GM23248 (cell line): ENCODE data around the gene WDR27. TPM values are rescaled to one million over a fixed set of nuclear protein-coding genes. Genes with fewer than 3 reads are reported as not detected.

Experiments
- DNase-seq: peaks from one replicate; pipeline ENCODE4 v3.0.0-alpha.2; 2015
- H2AFZ ChIP-seq: fragments of 200-600 bp; sonication (generic); 2 replicates; pipeline ENCODE4 v1.6.1; 2016; ENCODE audit warnings: antibody characterized with exemption
- H3F3A ChIP-seq: fragments of 200-600 bp; sonication (generic); 2 replicates; pipeline ENCODE4 v1.6.1; 2016; ENCODE audit warnings: mild to moderate bottlenecking, antibody characterized with exemption, mixed run types; ENCODE audit not compliant: insufficient read depth
- H3K27ac ChIP-seq: fragments of 200-600 bp; sonication (generic); 2 replicates; pipeline ENCODE4 v1.5.1; 2016; ENCODE audit warnings: mild to moderate bottlenecking
- H3K27me3 ChIP-seq: fragments of 200-600 bp; sonication (generic); replicated peaks from 2 replicates; pipeline ENCODE4 v1.6.1; 2016; ENCODE audit warnings: mild to moderate bottlenecking; ENCODE audit not compliant: insufficient read depth
- H3K36me3 ChIP-seq: fragments of 200-600 bp; sonication (generic); 2 replicates; pipeline ENCODE4 v1.6.1; 2016; ENCODE audit warnings: low read depth, mild to moderate bottlenecking
- H3K4me1 ChIP-seq: fragments of 200-600 bp; sonication (generic); 2 replicates; pipeline ENCODE4 v1.6.1; 2016; ENCODE audit warnings: mild to moderate bottlenecking; ENCODE audit not compliant: insufficient read depth
- H3K4me2 ChIP-seq: fragments of 200-600 bp; sonication (generic); one replicate; pipeline ENCODE4 v1.6.1; 2016; ENCODE audit warnings: mild to moderate bottlenecking; ENCODE audit not compliant: unreplicated experiment
- H3K4me3 ChIP-seq: fragments of 200-600 bp; sonication (generic); 2 replicates; pipeline ENCODE4 v1.5.1; 2016; ENCODE audit warnings: mild to moderate bottlenecking
- H3K79me2 ChIP-seq: fragments of 200-600 bp; sonication (generic); 2 replicates; pipeline ENCODE4 v1.6.1; 2016; ENCODE audit warnings: mild to moderate bottlenecking; ENCODE audit not compliant: insufficient read depth
- H3K9ac ChIP-seq: fragments of 200-600 bp; sonication (generic); 2 replicates; pipeline ENCODE4 v1.6.1; 2016; ENCODE audit warnings: mild to moderate bottlenecking
- H3K9me2 ChIP-seq: fragments of 200-600 bp; sonication (generic); 2 replicates; pipeline ENCODE4 v1.6.1; 2016; ENCODE audit warnings: mixed run types, mild to moderate bottlenecking, moderate library complexity; ENCODE audit not compliant: insufficient read depth
- H3K9me3 ChIP-seq: fragments of 200-600 bp; sonication (generic); one replicate; pipeline ENCODE4 v1.6.1; 2017; ENCODE audit warnings: low read depth
- H4K20me1 ChIP-seq: fragments of 200-600 bp; sonication (generic); 2 replicates; pipeline ENCODE4 v1.6.0; 2016; ENCODE audit not compliant: insufficient read depth
- EZH2 ChIP-seq: fragments of 200-600 bp; sonication (generic); IDR thresholded peaks from 2 replicates; pipeline ENCODE4 v1.6.1; 2018; ENCODE audit warnings: antibody characterized with exemption, mild to moderate bottlenecking; ENCODE audit not compliant: insufficient read depth, poor library complexity, severe bottlenecking
- EZH2phosphoT487 ChIP-seq: fragments of 200-600 bp; sonication (generic); IDR thresholded peaks from 2 replicates; pipeline ENCODE4 v1.6.1; 2018; ENCODE audit warnings: antibody characterized with exemption, moderate library complexity, mild to moderate bottlenecking, low read depth; ENCODE audit not compliant: insufficient read depth
- WGBS, 2 experiments: methylation state at CpG; one replicate each; pipeline ENCODE4 v1.1.6; 2015 to 2017; ENCODE audit warnings: low lambda C conversion rate in 2 of 2, low coverage in 1 of 2; ENCODE audit errors: missing lambda C conversion rate in 2 of 2; 5-methylcytosine and 5-hydroxymethylcytosine counted together
- in situ Hi-C: fragments of 300-500 bp; cut with MboI; formaldehyde crosslinking; loops from 2 replicates; pipeline ENCODE4 v1.15.0; 2020
- polyA plus RNA-seq: library from polyadenylated mRNA; unstranded; fragments of >200 nt; fragmentation: Nextera tagmentation; extraction: Ambion mirVana; gene quantifications from 2 replicates; pipeline ENCODE4 v1.2.1, GENCODE V29; 2016
- total RNA-seq: library from RNA; depleted of rRNA; stranded (reverse); fragments of >200 nt; shearing (Covaris generic); gene quantifications from 2 replicates; pipeline ENCODE4 v1.2.3, GENCODE V29; 2014

Gene WDR27
- total and polyA plus RNA-seq, 2 experiments from 2014 or later, result 9.2 to 9.3 TPM

- WGBS, 2 experiments, result 96 to 98% methylated on average over 15 of the region's 15 CpGs
- no peaks in the 10 kb centered on the region for H3K4me1 ChIP-seq
- no peaks in the 10 kb centered on the region for H3K9me3 ChIP-seq
- TF ChIP-seq EZH2phosphoT487, result no peak
- TF ChIP-seq EZH2, result no peak
- H3K9me2 ChIP-seq, result no peaks in the 10 kb centered on the region
- H3K79me2 ChIP-seq, result no peaks in the 10 kb centered on the region
- no peak overlapping the region for H3K9ac ChIP-seq
- no peak overlapping the region for H3K4me2 ChIP-seq
- no peaks in the 10 kb centered on the region for H4K20me1 ChIP-seq
- in situ Hi-C loops, result loop anchor here (25.0 kb wide), 1 partner anchor 730 kb away; no protein-coding TSS in a partner anchor
- no peak overlapping the region for H3K4me3 ChIP-seq
- H3F3A ChIP-seq, result no peaks in the 10 kb centered on the region
- no peak overlapping the region for H3K27ac ChIP-seq
- no peaks in the 10 kb centered on the region for H3K36me3 ChIP-seq
- no peaks in the 10 kb centered on the region for H3K27me3 ChIP-seq
- no peak for DNase-seq
- no peak overlapping the region for H2AFZ ChIP-seq
These were observed 59.4 kb downstream of the WDR27 start for GRCh38 chr6:169642455-169642854.

DNA sequence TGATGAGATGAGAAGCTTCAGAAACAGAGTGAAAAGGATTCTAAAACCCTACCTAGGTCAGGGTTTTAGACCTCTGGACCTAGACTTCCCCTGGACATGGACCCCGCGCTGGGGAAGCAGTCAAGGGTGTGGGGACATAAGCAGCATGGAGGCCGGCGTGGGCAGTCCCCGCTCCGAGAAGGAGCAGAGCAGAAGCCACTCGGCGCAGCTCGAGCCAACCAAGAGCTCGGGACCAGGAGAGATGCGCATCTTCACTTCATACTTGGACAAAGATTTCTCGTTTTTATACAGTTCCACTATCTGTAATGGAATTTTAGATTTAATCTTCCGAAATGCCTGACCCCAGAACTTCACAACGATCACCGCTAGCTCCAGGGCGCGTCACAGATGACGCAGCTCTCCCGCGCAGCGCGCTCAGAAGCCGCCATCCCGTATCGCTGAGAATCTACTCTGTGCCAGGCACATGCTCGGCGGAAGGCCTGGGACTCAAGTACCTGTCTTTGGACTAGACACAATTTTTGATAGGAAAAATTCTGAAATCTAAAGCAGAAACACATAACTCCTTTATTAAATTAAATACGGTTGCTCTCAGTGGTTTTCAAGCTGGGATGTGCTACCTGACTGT, 60.3 kb downstream of the WDR27 start:
- WGBS, 2 experiments, result 97 to 98% methylated on average over 26 to 28 of the region's 28 CpGs
- TF ChIP-seq EZH2phosphoT487 (no peak), EZH2 (no peak)
- no peaks in the 10 kb centered on the region for H3K36me3 ChIP-seq
- H3F3A ChIP-seq, result no peaks in the 10 kb centered on the region
- H3K79me2 ChIP-seq, result no peaks in the 10 kb centered on the region
- H4K20me1 ChIP-seq, result no peaks in the 10 kb centered on the region
- no peak overlapping the region for H2AFZ ChIP-seq
- no peaks in the 10 kb centered on the region for H3K4me1 ChIP-seq
- no peak overlapping the region for H3K4me2 ChIP-seq
- H3K9me3 ChIP-seq, result no peaks in the 10 kb centered on the region
- H3K4me3 ChIP-seq, result no peak overlapping the region
- no peaks in the 10 kb centered on the region for H3K9me2 ChIP-seq
- in situ Hi-C loops, result loop anchor here (25.0 kb wide), 1 partner anchor 729 kb away; no protein-coding TSS in a partner anchor
- DNase-seq, result no peak
- no peak overlapping the region for H3K9ac ChIP-seq
- no peaks in the 10 kb centered on the region for H3K27me3 ChIP-seq
- no peak overlapping the region for H3K27ac ChIP-seq

DNA sequence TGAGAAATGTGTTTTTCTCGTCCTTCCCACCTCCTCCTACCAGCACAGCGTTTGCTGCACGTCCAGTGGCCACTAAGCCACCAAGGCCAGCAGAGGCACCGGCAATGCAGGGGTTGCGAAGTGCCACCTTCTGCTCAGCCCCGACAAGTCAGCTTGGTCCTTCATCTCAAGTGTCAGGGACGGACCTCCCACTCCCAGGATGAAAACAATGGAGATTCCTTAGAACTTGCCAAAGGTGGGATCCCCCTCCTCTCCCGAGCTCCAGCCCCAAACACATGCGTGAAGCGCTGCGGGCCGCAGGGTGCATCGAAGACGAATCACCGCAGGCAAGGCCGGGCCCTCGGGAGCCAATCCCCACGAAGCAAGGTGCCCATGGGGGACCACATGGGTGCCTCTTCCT, 60.8 kb downstream of the WDR27 start:
- Histone ChIP-seq H3K79me2 (no peaks in the 10 kb centered on the region), H3K9me3 (no peaks in the 10 kb centered on the region), H3F3A (no peaks in the 10 kb centered on the region), H3K4me2 (no peak overlapping the region), H4K20me1 (no peaks in the 10 kb centered on the region), H3K4me1 (no peaks in the 10 kb centered on the region), H2AFZ (no peak overlapping the region), H3K4me3 (no peak overlapping the region), H3K9ac (no peak overlapping the region), H3K27ac (no peak overlapping the region), H3K9me2 (no peaks in the 10 kb centered on the region), H3K36me3 (no peaks in the 10 kb centered on the region), H3K27me3 (no peaks in the 10 kb centered on the region)
- in situ Hi-C loops, result loop anchor here (25.0 kb wide), 1 partner anchor 729 kb away; no protein-coding TSS in a partner anchor
- no peak for DNase-seq
- TF ChIP-seq EZH2 (no peak), EZH2phosphoT487 (no peak)
- 93 to 95% methylated on average over 15 to 18 of the region's 18 CpGs for WGBS, 2 experiments

GRCh38 chr6:169640351-169640852, 61.4 kb downstream of the WDR27 start:
- no peaks in the 10 kb centered on the region for H3K79me2 ChIP-seq

More at GRCh38 chr6:169640351-169640852, 61.4 kb downstream of the WDR27 start:
- in situ Hi-C loops, result loop anchor here (25.0 kb wide), 1 partner anchor 728 kb away; no protein-coding TSS in a partner anchor
- no peaks in the 10 kb centered on the region for H4K20me1 ChIP-seq
- H2AFZ ChIP-seq, result no peak overlapping the region
- H3K27me3 ChIP-seq, result no peaks in the 10 kb centered on the region
- WGBS, 2 experiments, result 42 to 44% methylated on average over 18 of the region's 18 CpGs
- no peaks in the 10 kb centered on the region for H3K36me3 ChIP-seq
- no peaks in the 10 kb centered on the region for H3K9me2 ChIP-seq
- H3K4me3 ChIP-seq, result no peak overlapping the region
- no peak overlapping the region for H3K27ac ChIP-seq
- no peak overlapping the region for H3K4me2 ChIP-seq
- no peaks in the 10 kb centered on the region for H3K4me1 ChIP-seq
- no peaks in the 10 kb centered on the region for H3K9me3 ChIP-seq
- TF ChIP-seq EZH2phosphoT487 (no peak), EZH2 (no peak)
- no peak overlapping the region for H3K9ac ChIP-seq
- H3F3A ChIP-seq, result no peaks in the 10 kb centered on the region
- DNase-seq, result peak; percentile 69
